ENCODE data around the gene FRK. TPM values are rescaled to one million over a fixed set of nuclear protein-coding genes. Genes with fewer than 3 reads are reported as not detected.
"Not testable (repeated sequence)": the region's sequence is repeated elsewhere in the genome, so short reads cannot be mapped to it uniquely, and the experiment has no call there.

FRK gene
- polyA plus RNA-seq, 3 donors = not detected

GRCh38 chr6:116096979-116097816, 36.5 kb upstream of the FRK start:
- Mint-ChIP-seq H3K4me1 (peaks cover 24% of the 10 kb centered on the region), H3K36me3 (no peaks in the 10 kb centered on the region), H3K27ac (no peak overlapping the region), H3K4me3 (no peak overlapping the region), H3K27me3 (ENCODE audit: low read depth in 3 of 3) (peaks cover under 1 to 2% (median 1%) of the 10 kb centered on the region in 3 donors), H3K9me3 (peaks cover 10 to 18% (median 15%) of the 10 kb centered on the region in 7 donors)
- H3K9me3 ChIP-seq (replicated peaks in 1 of 2; ENCODE audit: control insufficient read depth in 1 of 2, insufficient read depth in 1 of 2, low read length in 2 of 2) = peaks cover 10 to 12% of the 10 kb centered on the region in 2 donors
- no peak overlapping the region for H2AFZ ChIP-seq (ENCODE audit: insufficient read depth, low read depth, low read length, poor library complexity, severe bottlenecking)
- no peaks in the 10 kb centered on the region for H3K36me3 ChIP-seq (replicated peaks in 1 of 2; ENCODE audit: control insufficient read depth in 1 of 2, insufficient read depth in 2 of 2, low read length in 2 of 2)
- no peak overlapping the region for H3K4me2 ChIP-seq (replicated peaks; ENCODE audit: extremely low read depth, low read length, poor library complexity, severe bottlenecking)
- no peak overlapping the region for H3K27ac ChIP-seq (ENCODE audit: low read depth in 1 of 2, low read length in 2 of 2)
- intact Hi-C loops (cut with micrococcal nuclease) = no loop called here
- H3K4me1 ChIP-seq (ENCODE audit: control insufficient read depth in 1 of 2, insufficient read depth in 2 of 2, low read length in 2 of 2) = peaks cover 15 to 19% of the 10 kb centered on the region in 2 donors
- no peaks in the 10 kb centered on the region for H3K79me2 ChIP-seq (ENCODE audit: insufficient read depth, low read length)
- no peaks in the 10 kb centered on the region for H4K20me1 ChIP-seq (ENCODE audit: insufficient read depth, low read length)
- no CpG with 5 or more reads among the region's 2 CpGs for WGBS (ENCODE audit: insufficient coverage)
- H3K27me3 ChIP-seq (ENCODE audit: control insufficient read depth in 2 of 2, insufficient read depth in 2 of 2, low read length in 2 of 2) = no peaks in the 10 kb centered on the region
- H3K9ac ChIP-seq (ENCODE audit: insufficient read depth, low read length, poor library complexity, severe bottlenecking) = no peak overlapping the region
- TF ChIP-seq, protein P1, sequence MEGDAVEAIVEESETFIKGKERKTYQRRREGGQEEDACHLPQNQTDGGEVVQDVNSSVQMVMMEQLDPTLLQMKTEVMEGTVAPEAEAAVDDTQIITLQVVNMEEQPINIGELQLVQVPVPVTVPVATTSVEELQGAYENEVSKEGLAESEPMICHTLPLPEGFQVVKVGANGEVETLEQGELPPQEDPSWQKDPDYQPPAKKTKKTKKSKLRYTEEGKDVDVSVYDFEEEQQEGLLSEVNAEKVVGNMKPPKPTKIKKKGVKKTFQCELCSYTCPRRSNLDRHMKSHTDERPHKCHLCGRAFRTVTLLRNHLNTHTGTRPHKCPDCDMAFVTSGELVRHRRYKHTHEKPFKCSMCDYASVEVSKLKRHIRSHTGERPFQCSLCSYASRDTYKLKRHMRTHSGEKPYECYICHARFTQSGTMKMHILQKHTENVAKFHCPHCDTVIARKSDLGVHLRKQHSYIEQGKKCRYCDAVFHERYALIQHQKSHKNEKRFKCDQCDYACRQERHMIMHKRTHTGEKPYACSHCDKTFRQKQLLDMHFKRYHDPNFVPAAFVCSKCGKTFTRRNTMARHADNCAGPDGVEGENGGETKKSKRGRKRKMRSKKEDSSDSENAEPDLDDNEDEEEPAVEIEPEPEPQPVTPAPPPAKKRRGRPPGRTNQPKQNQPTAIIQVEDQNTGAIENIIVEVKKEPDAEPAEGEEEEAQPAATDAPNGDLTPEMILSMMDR (IDR thresholded peaks at IDR 0.05) = peak; percentile 74
- DNase-seq = no peak
- no peak overlapping the region for H3K4me3 ChIP-seq (replicated peaks in 1 of 3; ENCODE audit: low read depth in 2 of 3, low read length in 3 of 3)

DNA sequence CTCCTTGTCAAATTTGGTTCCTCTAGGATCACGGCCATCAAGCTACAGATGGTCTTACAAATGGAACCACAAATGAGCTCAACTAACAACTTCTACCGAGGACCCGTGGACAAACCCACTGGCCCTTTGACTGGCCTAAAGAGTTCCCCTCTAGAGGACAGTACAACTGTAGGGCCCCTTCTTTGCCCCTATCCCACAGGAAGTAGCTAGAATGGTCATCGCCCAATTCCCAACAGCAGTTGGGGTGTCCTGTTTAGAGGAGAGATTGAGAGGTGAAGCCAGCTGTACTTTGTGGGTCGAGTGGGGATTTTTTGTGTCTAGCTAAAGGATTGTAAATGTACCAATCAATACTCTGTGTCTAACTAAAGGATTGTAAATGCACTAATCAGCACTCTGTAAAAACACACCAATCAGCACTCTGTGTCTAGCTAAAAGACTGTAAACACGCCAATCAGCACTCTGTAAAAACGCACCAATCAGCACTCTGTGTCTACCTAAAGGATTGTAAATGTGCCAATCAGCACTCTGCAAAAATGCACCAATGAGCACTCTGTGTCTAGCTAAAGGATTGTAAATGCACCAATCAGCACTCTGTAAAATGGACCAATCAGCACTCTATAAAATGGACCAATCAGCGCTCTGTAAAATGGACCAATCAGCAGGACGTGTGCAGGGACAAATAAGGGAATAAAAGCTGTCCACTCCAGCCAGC, 35.5 kb upstream of the FRK start:
- H3K4me1 ChIP-seq (ENCODE audit: control insufficient read depth in 1 of 2, insufficient read depth in 2 of 2, low read length in 2 of 2); H3K4me3 ChIP-seq (replicated peaks in 1 of 3; ENCODE audit: low read depth in 2 of 3, low read length in 3 of 3); DNase-seq; H4K20me1 ChIP-seq (ENCODE audit: insufficient read depth, low read length); intact Hi-C loops (cut with micrococcal nuclease); H3K27me3 Mint-ChIP-seq (ENCODE audit: low read depth in 3 of 3); H3K27ac ChIP-seq (ENCODE audit: low read depth in 1 of 2, low read length in 2 of 2); H3K79me2 ChIP-seq (ENCODE audit: insufficient read depth, low read length); H3K27me3 ChIP-seq (ENCODE audit: control insufficient read depth in 2 of 2, insufficient read depth in 2 of 2, low read length in 2 of 2); H3K36me3 Mint-ChIP-seq; H3K9ac ChIP-seq (ENCODE audit: insufficient read depth, low read length, poor library complexity, severe bottlenecking); H3K36me3 ChIP-seq (replicated peaks in 1 of 2; ENCODE audit: control insufficient read depth in 1 of 2, insufficient read depth in 2 of 2, low read length in 2 of 2); H2AFZ ChIP-seq (ENCODE audit: insufficient read depth, low read depth, low read length, poor library complexity, severe bottlenecking); H3K4me2 ChIP-seq (replicated peaks; ENCODE audit: extremely low read depth, low read length, poor library complexity, severe bottlenecking); H3K4me3 Mint-ChIP-seq; H3K27ac Mint-ChIP-seq: not testable (repeated sequence)
- H3K9me3 Mint-ChIP-seq = peaks cover 10 to 22% (median 15%) of the 10 kb centered on the region in 7 donors
- H3K9me3 ChIP-seq (replicated peaks in 1 of 2; ENCODE audit: control insufficient read depth in 1 of 2, insufficient read depth in 1 of 2, low read length in 2 of 2) = peaks cover 10 to 12% of the 10 kb centered on the region in 2 donors
- H3K4me1 Mint-ChIP-seq = peaks cover 14% of the 10 kb centered on the region
- WGBS (ENCODE audit: insufficient coverage) = 100% methylated on average over 5 of the region's 9 CpGs
